Neural cell (in vitro differentiated cells): ENCODE measurements around the gene USP32. TPM values are rescaled to one million over a fixed set of nuclear protein-coding genes. Genes with fewer than 3 reads are reported as not detected.

Experiments used
- H2AFZ ChIP-seq: fragments of 200-600, 300-800 bp; sonication (generic), shearing (Covaris generic); 2 replicates; pipeline ENCODE4 v1.6.0; 2014; ENCODE audit warnings: low read depth, mild to moderate bottlenecking, antibody characterized with exemption, low read length, moderate library complexity
- H3F3A ChIP-seq: fragments of 200-600 bp; shearing (Covaris generic); 2 replicates; pipeline ENCODE4 v1.6.1; 2016; ENCODE audit warnings: mild to moderate bottlenecking, moderate library complexity, mixed read lengths, antibody characterized with exemption, low read length; ENCODE audit not compliant: insufficient read depth, poor library complexity, severe bottlenecking
- H3K27ac ChIP-seq: fragments of 200-600, 300-800 bp; sonication (generic), shearing (Covaris generic); 2 replicates; pipeline ENCODE4 v1.5.1; 2014; ENCODE audit warnings: mild to moderate bottlenecking, low read length, moderate library complexity
- H3K27me3 ChIP-seq: fragments of 300-800, 200-600 bp; sonication (generic), shearing (Covaris generic); 2 replicates; pipeline ENCODE4 v1.6.0; 2014; ENCODE audit warnings: mild to moderate bottlenecking, low read depth, low read length, moderate library complexity; ENCODE audit not compliant: insufficient read depth
- H3K36me3 ChIP-seq: fragments of 300-800, 200-600 bp; sonication (generic), shearing (Covaris generic); 2 replicates; pipeline ENCODE4 v1.5.1; 2014; ENCODE audit warnings: mild to moderate bottlenecking, antibody characterized with exemption, low read length, moderate library complexity; ENCODE audit not compliant: insufficient read depth
- H3K4me2 ChIP-seq: fragments of 300-800, 200-600 bp; sonication (generic), shearing (Covaris generic); 2 replicates; pipeline ENCODE4 v1.6.0; 2014; ENCODE audit warnings: mild to moderate bottlenecking, low read length
- H3K4me3 ChIP-seq: fragments of 300-800, 200-600 bp; sonication (generic), shearing (Covaris generic); 2 replicates; pipeline ENCODE4 v1.5.1; 2014; ENCODE audit warnings: mild to moderate bottlenecking, low read length, moderate library complexity
- H3K79me2 ChIP-seq: fragments of 200-600 bp; shearing (Covaris generic); replicated peaks from 2 replicates; pipeline ENCODE4 v1.6.0; 2014; ENCODE audit warnings: mild to moderate bottlenecking, low read length, moderate library complexity; ENCODE audit not compliant: insufficient read depth
- H3K9ac ChIP-seq: fragments of 300-800, 200-600 bp; sonication (generic), shearing (Covaris generic); 2 replicates; pipeline ENCODE4 v1.6.1; 2016; ENCODE audit warnings: mild to moderate bottlenecking, low read length, mixed read lengths
- H3K9me2 ChIP-seq: fragments of 200-600 bp; shearing (Covaris generic); 2 replicates; pipeline ENCODE4 v1.6.1; 2016; ENCODE audit warnings: mild to moderate bottlenecking, low read length, mixed read lengths; ENCODE audit not compliant: insufficient read depth
- H3K9me3 ChIP-seq: fragments of 200-600, 300-800 bp; sonication (generic), shearing (Covaris generic); 2 replicates; pipeline ENCODE4 v1.6.1; 2016; ENCODE audit warnings: mild to moderate bottlenecking, mixed run types, low read length, moderate library complexity, mixed read lengths
- H4K20me1 ChIP-seq: fragments of 200-600 bp; shearing (Covaris generic); 2 replicates; pipeline ENCODE4 v1.6.1; 2016; ENCODE audit warnings: mild to moderate bottlenecking, mixed run types; ENCODE audit not compliant: insufficient read depth
- EP300 ChIP-seq: fragments of 450-650 bp; conservative IDR thresholded peaks from 2 replicates; pipeline ENCODE4 v1.6.1; 2014; ENCODE audit warnings: antibody characterized with exemption, mild to moderate bottlenecking, moderate library complexity; ENCODE audit not compliant: poor library complexity, severe bottlenecking
- EZH2 ChIP-seq: fragments of 200-600, 300-800 bp; shearing (Covaris generic), sonication (generic); IDR thresholded peaks from 2 replicates; pipeline ENCODE4 v1.6.1; 2014; ENCODE audit warnings: antibody characterized with exemption, low read length, borderline replicate concordance, mild to moderate bottlenecking; ENCODE audit not compliant: insufficient read depth, poor library complexity, severe bottlenecking
- RAD21 ChIP-seq: fragments of 450-650 bp; conservative IDR thresholded peaks from 2 replicates; pipeline ENCODE4 v1.6.1; 2014; ENCODE audit warnings: antibody characterized with exemption, mild to moderate bottlenecking, moderate library complexity
- REST ChIP-seq: IDR thresholded peaks from 2 replicates; pipeline ENCODE4 v1.6.1; 2012; ENCODE audit warnings: borderline replicate concordance
- SMC3 ChIP-seq: fragments of 450-650 bp; conservative IDR thresholded peaks from 2 replicates; pipeline ENCODE4 v1.6.1; 2014; ENCODE audit warnings: antibody characterized with exemption, mild to moderate bottlenecking, moderate library complexity; ENCODE audit not compliant: poor library complexity
- TAF1 ChIP-seq: IDR thresholded peaks from 2 replicates; pipeline ENCODE4 v1.6.1; 2012; ENCODE audit warnings: low read depth
- polyA plus RNA-seq: library from polyadenylated mRNA; depleted of rRNA; stranded (reverse); fragments of >200 nt; gene quantifications from 2 replicates; pipeline ENCODE4 v1.2.3, GENCODE V29; 2014
- TF ChIP-seq, protein P1 (sequence below): fragments of 450-650 bp; IDR thresholded peaks from 2 replicates; pipeline ENCODE4 v1.5.1; 2014; ENCODE audit warnings: antibody characterized with exemption, mild to moderate bottlenecking, moderate library complexity; ENCODE audit not compliant: poor library complexity, severe bottlenecking

Gene USP32
- polyA plus RNA-seq, 1 donor from 2014 or later = 25.7 TPM

DNA sequence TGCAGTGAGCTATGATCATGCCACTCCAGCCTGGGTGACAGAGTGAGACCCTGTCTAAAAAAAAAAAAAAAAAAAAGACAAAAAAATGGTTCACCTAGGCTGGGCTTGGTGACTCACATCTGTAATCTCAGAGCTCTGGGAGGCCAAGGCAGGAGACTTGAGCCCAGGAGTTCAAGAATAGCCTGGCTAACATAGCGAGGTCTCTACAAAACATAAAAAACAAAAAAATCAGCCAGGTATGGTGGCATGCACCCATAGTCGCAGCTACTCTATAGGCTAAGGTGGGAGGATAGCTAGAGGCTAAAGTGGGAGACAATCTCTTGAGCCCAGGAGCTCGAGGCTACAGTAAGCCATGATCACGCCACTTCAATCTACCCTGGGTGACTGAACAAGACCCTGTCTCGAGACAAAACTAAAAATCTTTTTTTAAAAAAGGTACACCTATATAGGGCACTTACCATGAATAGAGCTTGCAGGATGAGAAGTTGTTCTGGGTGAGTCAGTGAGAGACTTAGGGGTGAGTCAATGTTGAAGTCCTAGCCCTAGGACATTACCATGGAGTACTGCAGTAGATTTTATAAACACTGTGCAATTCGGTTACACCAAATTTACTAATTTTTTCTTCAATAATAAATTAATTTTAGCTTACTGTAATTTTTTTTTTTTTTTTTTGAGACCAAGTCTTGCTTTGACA lies 19.0 kb downstream of the USP32 start:
- Histone ChIP-seq H3K27ac (no peak overlapping the region), H3K27me3 (no peaks in the 10 kb centered on the region), H3F3A (no peaks in the 10 kb centered on the region), H4K20me1 (no peaks in the 10 kb centered on the region), H3K9me2 (no peaks in the 10 kb centered on the region), H3K36me3 (no peaks in the 10 kb centered on the region), H3K9ac (no peak overlapping the region), H3K4me2 (no peak overlapping the region), H2AFZ (no peak overlapping the region), H3K4me3 (no peak overlapping the region), H3K9me3 (no peaks in the 10 kb centered on the region), H3K79me2 (peaks cover 6% of the 10 kb centered on the region)
- TF ChIP-seq EZH2 (no peak), EP300 (no peak), RAD21 (no peak), REST (no peak)

DNA sequence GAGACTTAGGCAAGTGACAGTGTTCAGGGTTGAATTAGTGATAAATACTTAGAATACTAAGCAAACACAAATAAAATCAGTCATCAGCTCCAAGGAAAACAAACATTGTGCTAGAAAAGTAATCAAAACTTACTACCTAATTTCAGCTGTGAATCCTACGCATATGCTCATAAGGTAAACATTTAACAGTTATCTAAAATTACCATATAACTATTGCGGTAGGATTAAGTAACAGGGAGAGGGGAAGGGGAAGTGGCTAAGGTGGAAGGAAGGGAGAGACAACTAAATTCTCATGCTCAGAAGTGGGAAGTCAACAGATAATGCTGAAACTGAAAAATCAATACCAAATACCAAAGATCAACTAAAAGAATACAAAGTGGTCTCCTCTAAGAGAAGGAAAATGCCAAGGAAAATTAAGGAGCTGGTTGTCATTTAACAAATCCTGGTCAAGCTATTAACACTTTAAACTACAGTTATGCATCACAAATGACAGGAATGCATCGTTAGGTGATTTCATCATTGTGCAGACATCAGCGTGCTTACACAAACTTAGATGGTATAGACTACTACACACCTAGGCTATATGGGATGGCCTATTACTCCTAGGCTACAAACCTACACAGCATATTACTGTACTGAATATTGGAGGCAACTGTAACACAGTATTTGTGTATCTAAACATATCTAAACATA lies 20.0 kb downstream of the USP32 start:
- Histone ChIP-seq H3K36me3 (no peaks in the 10 kb centered on the region), H3K79me2 (peaks cover 9% of the 10 kb centered on the region), H3F3A (no peaks in the 10 kb centered on the region), H3K9me3 (no peaks in the 10 kb centered on the region), H3K4me3 (no peak overlapping the region), H3K27me3 (no peaks in the 10 kb centered on the region), H3K9me2 (no peaks in the 10 kb centered on the region), H2AFZ (no peak overlapping the region), H4K20me1 (no peaks in the 10 kb centered on the region), H3K4me2 (no peak overlapping the region), H3K9ac (no peak overlapping the region), H3K27ac (no peak overlapping the region)
- TF ChIP-seq RAD21 (no peak), REST (no peak), TAF1 (no peak), EZH2 (no peak), SMC3 (no peak)
- TF ChIP-seq, protein P1, sequence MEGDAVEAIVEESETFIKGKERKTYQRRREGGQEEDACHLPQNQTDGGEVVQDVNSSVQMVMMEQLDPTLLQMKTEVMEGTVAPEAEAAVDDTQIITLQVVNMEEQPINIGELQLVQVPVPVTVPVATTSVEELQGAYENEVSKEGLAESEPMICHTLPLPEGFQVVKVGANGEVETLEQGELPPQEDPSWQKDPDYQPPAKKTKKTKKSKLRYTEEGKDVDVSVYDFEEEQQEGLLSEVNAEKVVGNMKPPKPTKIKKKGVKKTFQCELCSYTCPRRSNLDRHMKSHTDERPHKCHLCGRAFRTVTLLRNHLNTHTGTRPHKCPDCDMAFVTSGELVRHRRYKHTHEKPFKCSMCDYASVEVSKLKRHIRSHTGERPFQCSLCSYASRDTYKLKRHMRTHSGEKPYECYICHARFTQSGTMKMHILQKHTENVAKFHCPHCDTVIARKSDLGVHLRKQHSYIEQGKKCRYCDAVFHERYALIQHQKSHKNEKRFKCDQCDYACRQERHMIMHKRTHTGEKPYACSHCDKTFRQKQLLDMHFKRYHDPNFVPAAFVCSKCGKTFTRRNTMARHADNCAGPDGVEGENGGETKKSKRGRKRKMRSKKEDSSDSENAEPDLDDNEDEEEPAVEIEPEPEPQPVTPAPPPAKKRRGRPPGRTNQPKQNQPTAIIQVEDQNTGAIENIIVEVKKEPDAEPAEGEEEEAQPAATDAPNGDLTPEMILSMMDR = no peak
